ENCODE results near the gene APCDD1.

GRCh38 chr18:10485475-10485874 is 31.0 kb downstream of the APCDD1 start:
- TF ChIP-seq GATA2 (IDR thresholded peaks at IDR 0.05; ENCODE audit: low read depth, low read length), result no peak
- TF ChIP-seq GATA3 (IDR thresholded peaks at IDR 0.05; ENCODE audit: low read depth, low read length), result no peak

All from SH-SY5Y (cell line).